Kasumi-1 (cell line): ENCODE results near the gene FRS3.

Source experiments
- DNase-seq, 2 experiments: peaks; one replicate each; lab custom pipeline; 2025; lab: John Stamatoyannopoulos, UW

The FRS3 gene

DNA sequence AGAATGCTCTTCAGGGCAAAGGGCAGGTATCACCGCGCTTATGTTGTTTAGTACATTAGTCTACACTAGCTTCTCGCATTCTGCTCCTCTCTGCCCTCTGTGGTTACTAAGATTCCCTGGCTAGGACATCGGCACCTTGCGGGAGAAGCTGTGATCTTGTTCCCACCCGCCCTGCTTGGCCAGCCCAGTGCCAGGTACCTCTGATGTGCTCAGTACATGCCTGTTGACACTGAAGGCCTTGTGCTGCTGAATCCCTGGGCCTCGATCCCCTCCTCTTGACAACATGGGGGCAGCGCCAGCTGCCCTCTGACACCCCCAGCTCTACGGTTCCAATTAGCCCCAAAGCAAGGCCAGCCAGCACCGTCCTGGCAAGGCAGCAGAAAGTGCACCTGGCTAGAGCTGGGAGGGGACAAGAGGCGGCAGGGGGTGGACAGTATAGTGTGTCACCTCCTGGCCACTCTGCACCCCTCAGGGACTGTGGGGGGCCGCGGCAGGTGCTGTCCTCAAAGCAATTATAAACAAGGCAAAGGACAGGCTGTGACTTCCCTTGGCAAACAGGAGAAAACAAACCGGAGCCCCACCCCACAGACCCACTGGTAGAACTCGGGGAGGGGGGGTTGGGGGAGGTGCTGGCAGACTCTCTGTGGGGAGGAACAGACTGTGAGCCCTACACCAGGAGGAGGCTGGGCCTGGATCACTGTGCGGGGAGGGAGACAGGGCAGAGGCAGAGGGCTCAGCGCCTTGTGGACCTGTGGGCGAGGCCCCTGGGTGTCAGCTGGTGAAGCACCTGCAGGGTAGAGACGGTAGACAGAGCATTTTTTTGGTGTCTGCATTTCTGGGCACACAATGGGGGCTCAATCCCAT, 51.4 kb downstream of the FRS3 start:
- no peak for DNase-seq

DNA sequence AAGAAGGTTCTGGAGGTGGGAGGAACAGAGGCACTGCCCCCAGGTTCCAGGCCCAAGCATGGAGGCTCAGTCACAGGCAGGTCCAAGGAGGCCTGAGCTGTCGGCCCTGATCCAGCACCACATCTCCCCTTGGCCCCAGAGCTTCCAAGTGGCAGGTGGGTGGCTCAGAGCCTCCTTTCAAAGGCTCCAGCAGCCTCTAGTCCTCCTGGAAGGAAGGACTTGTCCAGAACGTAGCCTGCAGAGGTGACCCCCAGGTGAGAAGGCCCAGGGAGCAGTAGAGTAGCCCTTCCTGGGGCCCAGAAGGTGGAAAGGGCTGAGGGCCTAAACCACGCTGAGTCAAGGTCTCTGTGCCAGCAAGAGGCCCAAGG, 52.0 kb downstream of the FRS3 start:
- DNase-seq: no peak

DNA sequence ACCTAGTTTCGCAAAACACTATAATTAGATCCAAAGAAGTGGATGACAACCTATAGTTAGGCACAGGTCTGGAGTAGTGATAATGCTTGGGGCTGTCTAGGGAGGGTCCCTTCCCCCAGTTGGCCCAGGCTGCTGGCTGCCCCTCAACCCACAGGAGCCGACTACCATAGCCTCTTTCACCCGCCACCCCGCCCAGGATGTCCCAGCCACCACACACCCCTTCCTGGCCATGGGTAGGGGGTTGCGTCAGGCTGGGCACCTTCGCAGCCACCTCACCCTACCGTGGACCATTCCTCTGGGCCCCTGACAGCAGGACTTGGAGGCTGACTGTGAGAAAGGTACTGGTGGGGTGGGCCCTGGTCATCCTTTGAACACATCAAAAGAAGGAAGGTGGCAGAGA, 52.8 kb downstream of the FRS3 start:
- DNase-seq: no peak

DNA sequence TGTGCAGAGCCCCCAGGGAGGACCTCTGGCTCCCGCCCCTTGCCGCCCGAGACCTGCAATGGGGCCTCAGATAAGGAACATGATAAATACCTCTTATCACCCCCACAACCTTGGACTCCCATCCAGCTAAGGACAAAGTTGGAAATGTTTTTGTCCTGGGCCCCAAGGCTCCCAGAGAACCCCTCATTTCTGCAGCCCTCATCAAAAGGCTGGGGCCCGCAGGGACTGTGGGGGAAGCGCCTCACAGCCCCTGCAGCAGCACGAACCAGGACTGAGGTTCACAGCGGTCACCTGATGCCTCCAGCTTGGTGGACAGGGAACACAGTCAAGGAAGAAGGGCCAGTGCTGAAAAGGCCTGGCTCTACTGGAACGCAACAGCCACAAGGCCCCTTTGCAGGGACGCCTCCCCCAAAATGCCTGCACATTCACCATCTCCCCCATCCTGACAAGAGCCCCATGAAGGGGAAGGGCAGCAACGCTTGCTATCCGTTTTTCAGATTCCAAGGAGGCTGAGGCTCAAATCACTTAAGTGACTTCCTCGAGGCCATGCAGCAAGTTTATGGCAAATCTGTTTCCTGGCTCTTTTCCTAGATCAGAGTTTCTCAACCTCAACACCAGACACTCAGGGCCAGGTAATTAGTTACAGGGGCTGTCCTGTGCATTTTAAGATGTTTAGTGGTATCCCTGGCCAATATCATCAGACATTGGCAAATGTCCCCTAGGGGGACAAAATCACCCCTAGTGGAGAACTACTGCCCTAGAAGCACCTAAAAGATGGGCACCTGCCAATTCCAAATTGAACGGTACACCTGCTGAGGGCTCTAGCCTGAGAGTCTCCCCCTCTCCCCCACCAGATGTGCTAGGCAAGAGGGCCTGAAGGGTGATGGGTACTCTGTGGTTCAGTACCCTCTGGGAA, 54.9 kb downstream of the FRS3 start:
- DNase-seq: no peak

DNA sequence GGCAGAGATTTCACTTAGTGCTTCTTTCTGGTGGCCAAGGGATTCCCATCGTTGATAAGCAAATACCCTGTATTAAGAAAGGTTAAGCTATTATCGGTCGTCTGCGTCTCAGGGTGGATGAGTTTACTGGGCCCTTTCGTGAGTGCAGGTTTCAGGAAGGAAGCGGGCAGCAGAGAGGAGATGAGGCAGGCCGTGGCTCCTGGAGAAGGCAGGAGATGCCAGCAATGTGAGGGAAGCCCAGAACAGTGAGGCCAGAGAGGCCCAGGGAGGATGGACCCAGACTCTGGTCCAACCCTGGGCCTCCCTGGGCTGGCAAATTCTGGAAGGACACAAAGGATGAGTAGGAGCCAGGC, 55.5 kb downstream of the FRS3 start:
- DNase-seq: no peak

DNA sequence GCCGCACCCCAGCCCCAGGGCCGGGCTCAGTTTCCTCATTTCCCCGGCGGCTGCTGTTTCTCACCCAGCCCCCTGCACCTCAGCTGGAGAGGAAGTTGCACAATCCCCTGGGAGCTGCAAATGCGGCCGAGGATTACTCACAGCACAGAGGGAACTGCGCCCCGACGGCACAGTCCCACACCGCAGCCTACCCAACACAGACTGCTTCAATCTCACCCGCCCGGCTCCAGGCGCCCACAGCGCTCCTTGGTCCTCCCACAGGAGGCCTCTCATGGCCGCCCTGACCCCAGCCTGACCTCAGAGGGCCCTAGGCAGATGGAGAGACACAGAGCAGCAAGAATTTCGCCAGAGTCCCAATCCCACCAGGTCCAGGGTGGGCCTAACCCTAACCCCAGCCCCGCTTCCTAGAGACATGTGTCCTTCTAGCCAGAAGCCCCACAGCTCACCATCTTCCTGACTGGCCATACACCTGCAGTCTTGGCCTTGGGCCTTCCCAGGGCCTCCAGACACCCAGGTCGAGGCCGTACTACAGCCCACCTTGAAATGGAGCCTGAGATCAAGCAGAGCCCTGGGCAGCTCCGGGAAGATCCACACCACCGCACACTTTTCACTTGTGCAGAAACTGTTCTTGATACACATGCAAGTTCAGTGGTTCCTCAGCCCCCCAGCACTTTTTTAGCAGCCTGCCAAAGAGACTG, 56.0 kb downstream of the FRS3 start:
- peak; percentile 91 to 92 for DNase-seq

DNA sequence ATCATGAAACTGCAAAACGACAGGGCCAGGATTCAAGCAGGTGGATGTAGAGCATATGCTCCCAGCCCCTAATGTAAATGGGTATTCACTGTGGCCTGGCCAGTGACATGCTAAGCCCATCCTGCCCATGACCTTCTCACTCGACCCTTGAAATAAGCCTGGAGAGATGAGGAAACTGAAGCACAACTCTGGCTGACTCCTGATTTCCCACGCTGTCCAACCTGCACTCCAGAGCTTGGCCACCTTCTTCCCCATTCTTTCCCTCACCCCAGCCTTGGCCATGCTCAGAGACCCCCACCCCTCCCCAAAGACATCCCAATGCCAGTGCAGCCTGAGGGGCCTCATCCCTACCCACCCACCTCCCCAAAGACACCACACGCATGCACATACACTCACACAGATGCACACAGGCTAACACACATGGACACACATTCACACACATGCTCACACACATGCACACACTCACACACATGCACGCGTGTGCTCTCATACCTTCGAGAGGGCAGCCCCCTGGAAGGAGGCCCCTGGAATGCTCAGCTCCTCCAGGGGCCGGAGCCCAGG, 56.7 kb downstream of the FRS3 start:
- DNase-seq: peak in 1 of 2 experiments; percentile 25

DNA sequence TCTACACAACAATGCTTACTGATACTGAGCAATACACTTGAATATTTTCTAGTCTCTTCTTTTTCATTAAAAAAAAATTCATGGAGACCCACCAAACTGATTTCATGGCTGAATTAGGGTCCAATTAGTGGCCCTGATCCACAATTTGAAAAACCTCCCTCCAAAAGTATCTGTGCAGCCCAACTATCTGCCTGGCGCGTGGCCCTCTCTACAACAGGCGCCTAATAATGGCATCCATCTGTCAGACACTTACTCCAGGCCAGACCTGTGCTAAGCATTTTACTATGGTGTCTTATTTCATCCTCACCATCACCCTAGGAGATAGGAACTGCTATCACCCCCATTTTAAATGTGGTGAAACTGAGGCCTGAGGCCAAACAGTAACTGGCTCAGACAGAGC, 58.3 kb downstream of the FRS3 start:
- DNase-seq: no peak

DNA sequence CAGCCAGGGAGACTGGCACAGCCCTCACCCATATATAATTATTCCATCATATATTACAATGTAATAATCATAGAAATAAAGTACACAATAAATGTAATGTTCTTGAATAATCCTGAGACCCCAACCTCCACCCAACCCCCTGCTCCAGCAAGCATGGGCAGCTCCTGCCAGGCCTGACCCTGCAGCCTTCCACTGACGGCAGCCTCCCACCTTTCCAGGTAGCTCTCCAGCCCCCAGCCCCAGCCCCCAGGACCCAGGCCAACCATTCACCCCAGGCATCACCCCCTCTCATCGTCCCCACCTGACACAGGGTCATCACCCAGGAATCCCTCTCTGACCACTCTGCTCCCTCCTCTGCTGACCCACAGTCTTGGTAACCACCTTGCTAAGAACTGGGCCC, 58.9 kb downstream of the FRS3 start:
- no peak for DNase-seq

DNA sequence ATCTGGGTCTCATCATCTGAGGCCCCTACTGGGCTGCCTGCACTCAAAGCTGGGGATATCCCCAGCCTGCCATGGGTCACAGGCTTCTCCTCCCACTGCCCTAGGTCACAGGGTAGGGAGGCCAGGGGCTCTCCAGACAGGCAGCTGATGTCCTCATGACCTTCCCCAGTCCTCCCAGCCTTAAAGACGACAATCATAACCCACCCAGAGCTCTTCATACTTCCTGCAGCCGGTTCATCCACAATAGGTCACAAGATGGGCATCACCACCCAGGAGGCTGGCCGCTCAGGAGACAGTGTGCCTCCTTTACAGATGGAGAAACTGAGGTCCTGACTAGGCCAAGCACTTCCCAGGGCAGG, 59.5 kb downstream of the FRS3 start:
- DNase-seq: no peak
